ENCODE data around the gene ADAMTS6.

Gene ADAMTS6

DNA sequence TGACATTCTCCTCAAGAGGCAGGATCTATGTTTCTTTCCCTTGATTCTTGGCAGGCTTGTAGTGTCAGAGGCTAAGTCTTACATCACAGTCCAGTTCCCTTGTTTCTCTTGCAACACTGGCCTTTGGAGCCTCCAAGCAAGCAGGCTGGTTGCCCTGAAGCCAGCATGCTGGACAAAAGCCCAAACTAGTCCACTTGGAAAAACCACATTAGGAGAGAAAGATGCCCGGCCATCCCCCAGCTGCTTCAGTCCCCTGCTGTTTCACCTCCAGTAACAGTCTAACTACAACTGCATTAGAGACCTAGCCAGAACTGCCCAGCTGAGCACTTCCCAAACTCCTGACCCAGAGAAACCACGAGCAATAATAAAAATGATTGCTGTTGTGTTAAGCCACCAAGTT, 87.6 kb downstream of the ADAMTS6 start:
- TF ChIP-seq SIN3A (IDR thresholded peaks at IDR 0.05; ENCODE audit: borderline replicate concordance, insufficient read depth, low read length) (no peak), REST (IDR thresholded peaks at IDR 0.05; ENCODE audit: insufficient read depth in 1 of 2, low read depth in 2 of 2, low read length in 2 of 2) (no peak), TAF1 (IDR thresholded peaks at IDR 0.05; ENCODE audit: borderline replicate concordance, insufficient read depth, low read length) (no peak), POLR2AphosphoS5 (IDR thresholded peaks at IDR 0.05; ENCODE audit: low read depth, low read length) (no peak), FOXP2 (optimal IDR thresholded peaks at IDR 0.05; ENCODE audit: borderline replicate concordance, extremely low read depth, extremely low read length, insufficient read depth) (no peak)

GRCh38 chr5:65391591-65391990, 90.1 kb downstream of the ADAMTS6 start:
- TF ChIP-seq FOXP2 (optimal IDR thresholded peaks at IDR 0.05; ENCODE audit: borderline replicate concordance, extremely low read depth, extremely low read length, insufficient read depth) (no peak), SIN3A (IDR thresholded peaks at IDR 0.05; ENCODE audit: borderline replicate concordance, insufficient read depth, low read length) (no peak), POLR2AphosphoS5 (IDR thresholded peaks at IDR 0.05; ENCODE audit: low read depth, low read length) (no peak), TAF1 (IDR thresholded peaks at IDR 0.05; ENCODE audit: borderline replicate concordance, insufficient read depth, low read length) (no peak), REST (IDR thresholded peaks at IDR 0.05; ENCODE audit: insufficient read depth in 1 of 2, low read depth in 2 of 2, low read length in 2 of 2) (no peak)

DNA sequence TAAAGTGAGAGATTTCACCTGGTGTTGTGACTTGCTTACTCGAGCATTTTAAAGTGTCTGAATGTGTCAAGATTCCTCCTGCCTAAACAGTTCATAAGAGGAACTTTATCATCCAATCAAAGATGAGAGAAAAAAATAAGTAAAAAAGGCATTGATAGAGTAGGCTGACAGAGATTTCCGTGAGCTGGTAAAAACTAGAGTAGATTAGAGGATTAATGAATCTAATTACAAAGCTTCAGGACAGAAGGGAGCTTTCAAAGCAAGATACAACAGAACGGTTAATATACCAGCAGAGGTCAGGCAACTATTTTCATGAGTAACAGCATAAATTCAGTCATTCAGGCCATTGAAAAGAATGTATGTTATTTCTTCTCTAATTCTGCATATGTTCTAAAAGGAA, 91.5 kb downstream of the ADAMTS6 start:
- TF ChIP-seq REST (IDR thresholded peaks at IDR 0.05; ENCODE audit: insufficient read depth in 1 of 2, low read depth in 2 of 2, low read length in 2 of 2) (no peak), SIN3A (IDR thresholded peaks at IDR 0.05; ENCODE audit: borderline replicate concordance, insufficient read depth, low read length) (no peak), FOXP2 (optimal IDR thresholded peaks at IDR 0.05; ENCODE audit: borderline replicate concordance, extremely low read depth, extremely low read length, insufficient read depth) (no peak), POLR2AphosphoS5 (IDR thresholded peaks at IDR 0.05; ENCODE audit: low read depth, low read length) (no peak), TAF1 (IDR thresholded peaks at IDR 0.05; ENCODE audit: borderline replicate concordance, insufficient read depth, low read length) (no peak)

DNA sequence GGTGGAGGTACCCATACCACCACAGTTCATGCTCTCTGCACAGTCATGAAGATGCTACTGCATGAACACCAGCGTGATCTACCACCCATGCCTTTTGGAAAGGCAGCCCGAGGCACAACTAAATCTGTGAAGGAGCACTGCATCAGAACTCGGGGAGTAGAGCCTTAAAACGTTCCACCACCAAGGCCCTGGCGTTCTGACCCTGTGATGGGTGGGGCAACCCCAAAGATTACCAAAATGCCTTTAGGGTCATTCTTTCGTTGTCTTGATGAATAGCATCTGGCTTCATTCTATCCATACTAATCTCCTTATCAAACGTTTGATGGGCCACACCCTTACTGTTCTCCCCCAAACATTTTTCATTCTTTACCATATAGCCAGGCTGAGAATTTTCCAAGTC, 97.9 kb downstream of the ADAMTS6 start:
- TF ChIP-seq REST (IDR thresholded peaks at IDR 0.05; ENCODE audit: insufficient read depth in 1 of 2, low read depth in 2 of 2, low read length in 2 of 2) (no peak), TAF1 (IDR thresholded peaks at IDR 0.05; ENCODE audit: borderline replicate concordance, insufficient read depth, low read length) (no peak), FOXP2 (optimal IDR thresholded peaks at IDR 0.05; ENCODE audit: borderline replicate concordance, extremely low read depth, extremely low read length, insufficient read depth) (no peak), POLR2AphosphoS5 (IDR thresholded peaks at IDR 0.05; ENCODE audit: low read depth, low read length) (no peak), SIN3A (IDR thresholded peaks at IDR 0.05; ENCODE audit: borderline replicate concordance, insufficient read depth, low read length) (no peak)

- TF ChIP-seq SIN3A (IDR thresholded peaks at IDR 0.05; ENCODE audit: borderline replicate concordance, insufficient read depth, low read length), result no peak
- TF ChIP-seq REST (IDR thresholded peaks at IDR 0.05; ENCODE audit: insufficient read depth in 1 of 2, low read depth in 2 of 2, low read length in 2 of 2), result no peak
- no peak for TF ChIP-seq FOXP2 (optimal IDR thresholded peaks at IDR 0.05; ENCODE audit: borderline replicate concordance, extremely low read depth, extremely low read length, insufficient read depth)
- no peak for TF ChIP-seq POLR2AphosphoS5 (IDR thresholded peaks at IDR 0.05; ENCODE audit: low read depth, low read length)
- TF ChIP-seq TAF1 (IDR thresholded peaks at IDR 0.05; ENCODE audit: borderline replicate concordance, insufficient read depth, low read length), result no peak
Measured at GRCh38 chr5:65382582-65382981, 99.1 kb downstream of the ADAMTS6 start.
